ENCODE data around the gene PTPDC1. TPM values are rescaled to one million over a fixed set of nuclear protein-coding genes. Genes with fewer than 3 reads are reported as not detected.

PTPDC1 gene
- total RNA-seq, 1 experiment from 2014 or later: 5.4 TPM

GRCh38 chr9:94120854-94121376 lies 36.7 kb downstream of the PTPDC1 start:
- H3K27me3 ChIP-seq (ENCODE audit: low read length): no peaks in the 10 kb centered on the region
- no peaks in the 10 kb centered on the region for H4K20me1 ChIP-seq (ENCODE audit: low read length)
- ChIA-PET POLR2A (ENCODE audit: unreplicated experiment) (no interaction called here), CTCF (no interaction called here)
- no peaks in the 10 kb centered on the region for H3F3A ChIP-seq (ENCODE audit: low read length, unreplicated experiment)
- H3K79me2 ChIP-seq (ENCODE audit: low read length): no peaks in the 10 kb centered on the region
- no TSS peak for BruUV-seq (replicated peaks)
- H3K4me2 ChIP-seq (ENCODE audit: low read length): no peak overlapping the region
- no peak overlapping the region for H2AFZ ChIP-seq (ENCODE audit: low read length)
- H3K9me2 ChIP-seq (replicated peaks; ENCODE audit: low read length): no peaks in the 10 kb centered on the region
- TF ChIP-seq EZH2phosphoT487 (IDR thresholded peaks at IDR 0.05; ENCODE audit: borderline replicate concordance, low read length): no peak
- TF ChIP-seq EZH2 (IDR thresholded peaks at IDR 0.05; ENCODE audit: low read length, unreplicated experiment): no peak
- no peak for TF ChIP-seq CTCF (conservative IDR thresholded peaks at IDR 0.05; ENCODE audit: low read depth, low read length)
- no peaks in the 10 kb centered on the region for H3K9me3 ChIP-seq (ENCODE audit: low read length)
- intact Hi-C loops (cut with micrococcal nuclease): no loop called here
- no peak overlapping the region for H3K27ac ChIP-seq (ENCODE audit: low read length)
- no peak overlapping the region for H3K4me3 ChIP-seq (ENCODE audit: low read length)
- DNase-seq: no peak
- no peaks in the 10 kb centered on the region for H3K36me3 ChIP-seq (ENCODE audit: low read depth, low read length)
- H3K4me1 ChIP-seq (ENCODE audit: insufficient read depth, low read length): no peaks in the 10 kb centered on the region
- no peak overlapping the region for H3K9ac ChIP-seq (ENCODE audit: low read length)
- no peak for ATAC-seq

- no peaks in the 10 kb centered on the region for H3K4me1 ChIP-seq (ENCODE audit: insufficient read depth, low read length)
- DNase-seq: no peak
- H3K79me2 ChIP-seq (ENCODE audit: low read length): no peaks in the 10 kb centered on the region
- no peaks in the 10 kb centered on the region for H4K20me1 ChIP-seq (ENCODE audit: low read length)
- intact Hi-C loops (cut with micrococcal nuclease): no loop called here
- BruUV-seq (replicated peaks): no TSS peak
- no peaks in the 10 kb centered on the region for H3K36me3 ChIP-seq (ENCODE audit: low read depth, low read length)
- H3K4me2 ChIP-seq (ENCODE audit: low read length): no peak overlapping the region
- ChIA-PET CTCF (no interaction called here), POLR2A (ENCODE audit: unreplicated experiment) (no interaction called here)
- no peaks in the 10 kb centered on the region for H3K27me3 ChIP-seq (ENCODE audit: low read length)
- no peak overlapping the region for H3K9ac ChIP-seq (ENCODE audit: low read length)
- H2AFZ ChIP-seq (ENCODE audit: low read length): no peak overlapping the region
- H3F3A ChIP-seq (ENCODE audit: low read length, unreplicated experiment): no peaks in the 10 kb centered on the region
- no peak for ATAC-seq
- H3K4me3 ChIP-seq (ENCODE audit: low read length): no peak overlapping the region
- no peak for TF ChIP-seq EZH2phosphoT487 (IDR thresholded peaks at IDR 0.05; ENCODE audit: borderline replicate concordance, low read length)
- no peak overlapping the region for H3K27ac ChIP-seq (ENCODE audit: low read length)
- H3K9me2 ChIP-seq (replicated peaks; ENCODE audit: low read length): no peaks in the 10 kb centered on the region
- no peaks in the 10 kb centered on the region for H3K9me3 ChIP-seq (ENCODE audit: low read length)
These were observed 42.6 kb downstream of the PTPDC1 start for GRCh38 chr9:94126844-94127243.

- Histone ChIP-seq H3K27ac (ENCODE audit: low read length) (no peak overlapping the region), H4K20me1 (ENCODE audit: low read length) (no peaks in the 10 kb centered on the region), H3K27me3 (ENCODE audit: low read length) (no peaks in the 10 kb centered on the region), H3K9me2 (replicated peaks; ENCODE audit: low read length) (no peaks in the 10 kb centered on the region), H3K4me1 (ENCODE audit: insufficient read depth, low read length) (no peaks in the 10 kb centered on the region), H3K9ac (ENCODE audit: low read length) (no peak overlapping the region), H2AFZ (ENCODE audit: low read length) (no peak overlapping the region), H3K4me3 (ENCODE audit: low read length) (no peak overlapping the region), H3F3A (ENCODE audit: low read length, unreplicated experiment) (no peaks in the 10 kb centered on the region), H3K79me2 (ENCODE audit: low read length) (no peaks in the 10 kb centered on the region), H3K36me3 (ENCODE audit: low read depth, low read length) (no peaks in the 10 kb centered on the region), H3K4me2 (ENCODE audit: low read length) (no peak overlapping the region), H3K9me3 (ENCODE audit: low read length) (no peaks in the 10 kb centered on the region)
- no TSS peak for BruUV-seq (replicated peaks)
- ChIA-PET CTCF (no interaction called here), POLR2A (ENCODE audit: unreplicated experiment) (no interaction called here)
- intact Hi-C loops (cut with micrococcal nuclease): no loop called here
- DNase-seq: no peak
- TF ChIP-seq CTCF (conservative IDR thresholded peaks at IDR 0.05; ENCODE audit: low read depth, low read length) (no peak), EZH2 (IDR thresholded peaks at IDR 0.05; ENCODE audit: low read length, unreplicated experiment) (no peak), EZH2phosphoT487 (IDR thresholded peaks at IDR 0.05; ENCODE audit: borderline replicate concordance, low read length) (no peak)
- no peak for ATAC-seq
These were observed 43.5 kb downstream of the PTPDC1 start for GRCh38 chr9:94127806-94128205.
